Right lobe of liver (tissue), 4 donors: Measurements from ENCODE around the gene FOXL2.

Experiments used
- CTCF ChIP-seq, 4 donors: fragments of 200-600 bp in 3 of 4; fragments of 450-650 bp in 1 of 4; IDR thresholded peaks; one replicate each; pipeline versions ENCODE4 v1.5.1 to v1.8.0; 2016 to 2022; ENCODE audit warnings: antibody characterized with exemption in 4 of 4, mild to moderate bottlenecking in 2 of 4
- POLR2A ChIP-seq: fragments of 450-650 bp; IDR thresholded peaks from one replicate; pipeline ENCODE4 v1.6.1; 2017; ENCODE audit warnings: antibody characterized with exemption, mild to moderate bottlenecking
- donor health status: DM: no; HTN: no; CAD: no.
- donor health status: DM: no; HTN: no; CAD: no.
- donor health status: DM: no; HTN: yes; CAD: no.

DNA sequence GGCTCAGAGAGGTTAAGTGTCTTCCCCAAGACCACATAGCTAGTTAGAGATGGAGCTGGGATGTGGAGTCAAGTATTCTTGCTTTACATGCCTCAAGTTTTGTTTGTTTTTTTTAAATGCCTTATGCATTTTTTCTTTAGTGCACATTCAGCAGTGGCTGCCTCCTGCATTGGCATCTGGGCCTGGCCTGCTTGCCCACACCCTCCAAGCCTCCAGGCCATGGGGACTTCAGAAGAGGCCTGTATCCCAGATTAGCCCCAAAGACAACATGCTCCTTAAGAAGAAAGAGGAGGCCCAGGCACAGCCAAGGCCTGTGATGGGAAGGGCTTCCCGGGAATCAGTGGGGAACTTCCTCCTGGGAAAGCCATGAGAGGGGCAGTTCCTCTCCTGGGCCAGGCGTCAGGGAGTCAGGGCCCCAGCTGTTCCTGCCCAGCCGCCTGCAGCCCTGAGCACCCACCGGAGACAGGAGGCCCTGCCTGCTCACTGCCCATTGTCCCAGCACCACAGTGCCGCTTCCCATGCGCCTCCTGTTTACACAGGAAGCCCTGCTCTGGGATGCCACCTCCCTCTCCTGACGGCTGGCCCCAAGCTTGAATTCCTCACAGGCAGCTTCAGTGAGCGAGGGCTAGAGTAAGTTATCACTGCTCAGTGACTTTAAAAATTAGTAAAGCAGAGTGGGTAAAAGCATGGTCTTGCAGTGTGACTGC lies 16.1 kb upstream of the FOXL2 start:
- TF ChIP-seq CTCF (IDR thresholded peaks at IDR 0.05) (no peak), POLR2A (no peak)
